ENCODE data around the gene TBC1D30. TPM values are rescaled to one million over a fixed set of nuclear protein-coding genes. Genes with fewer than 3 reads are reported as not detected.

The TBC1D30 gene
- total and polyA plus RNA-seq, 9 of the 15 experiments (the other 6 are each of a cell fraction or from before 2014, with no cell fraction given) = 0.07 to 0.55 (median 0.20) TPM; not detected in 1

- TF ChIP-seq, protein P1, sequence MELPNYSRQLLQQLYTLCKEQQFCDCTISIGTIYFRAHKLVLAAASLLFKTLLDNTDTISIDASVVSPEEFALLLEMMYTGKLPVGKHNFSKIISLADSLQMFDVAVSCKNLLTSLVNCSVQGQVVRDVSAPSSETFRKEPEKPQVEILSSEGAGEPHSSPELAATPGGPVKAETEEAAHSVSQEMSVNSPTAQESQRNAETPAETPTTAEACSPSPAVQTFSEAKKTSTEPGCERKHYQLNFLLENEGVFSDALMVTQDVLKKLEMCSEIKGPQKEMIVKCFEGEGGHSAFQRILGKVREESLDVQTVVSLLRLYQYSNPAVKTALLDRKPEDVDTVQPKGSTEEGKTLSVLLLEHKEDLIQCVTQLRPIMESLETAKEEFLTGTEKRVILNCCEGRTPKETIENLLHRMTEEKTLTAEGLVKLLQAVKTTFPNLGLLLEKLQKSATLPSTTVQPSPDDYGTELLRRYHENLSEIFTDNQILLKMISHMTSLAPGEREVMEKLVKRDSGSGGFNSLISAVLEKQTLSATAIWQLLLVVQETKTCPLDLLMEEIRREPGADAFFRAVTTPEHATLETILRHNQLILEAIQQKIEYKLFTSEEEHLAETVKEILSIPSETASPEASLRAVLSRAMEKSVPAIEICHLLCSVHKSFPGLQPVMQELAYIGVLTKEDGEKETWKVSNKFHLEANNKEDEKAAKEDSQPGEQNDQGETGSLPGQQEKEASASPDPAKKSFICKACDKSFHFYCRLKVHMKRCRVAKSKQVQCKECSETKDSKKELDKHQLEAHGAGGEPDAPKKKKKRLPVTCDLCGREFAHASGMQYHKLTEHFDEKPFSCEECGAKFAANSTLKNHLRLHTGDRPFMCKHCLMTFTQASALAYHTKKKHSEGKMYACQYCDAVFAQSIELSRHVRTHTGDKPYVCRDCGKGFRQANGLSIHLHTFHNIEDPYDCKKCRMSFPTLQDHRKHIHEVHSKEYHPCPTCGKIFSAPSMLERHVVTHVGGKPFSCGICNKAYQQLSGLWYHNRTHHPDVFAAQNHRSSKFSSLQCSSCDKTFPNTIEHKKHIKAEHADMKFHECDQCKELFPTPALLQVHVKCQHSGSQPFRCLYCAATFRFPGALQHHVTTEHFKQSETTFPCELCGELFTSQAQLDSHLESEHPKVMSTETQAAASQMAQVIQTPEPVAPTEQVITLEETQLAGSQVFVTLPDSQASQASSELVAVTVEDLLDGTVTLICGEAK (IDR thresholded peaks at IDR 0.05) = no peak
- TF ChIP-seq, protein P1 (CRISPR knock-in tag; IDR thresholded peaks at IDR 0.05) = no peak
- TF ChIP-seq, protein P2, sequence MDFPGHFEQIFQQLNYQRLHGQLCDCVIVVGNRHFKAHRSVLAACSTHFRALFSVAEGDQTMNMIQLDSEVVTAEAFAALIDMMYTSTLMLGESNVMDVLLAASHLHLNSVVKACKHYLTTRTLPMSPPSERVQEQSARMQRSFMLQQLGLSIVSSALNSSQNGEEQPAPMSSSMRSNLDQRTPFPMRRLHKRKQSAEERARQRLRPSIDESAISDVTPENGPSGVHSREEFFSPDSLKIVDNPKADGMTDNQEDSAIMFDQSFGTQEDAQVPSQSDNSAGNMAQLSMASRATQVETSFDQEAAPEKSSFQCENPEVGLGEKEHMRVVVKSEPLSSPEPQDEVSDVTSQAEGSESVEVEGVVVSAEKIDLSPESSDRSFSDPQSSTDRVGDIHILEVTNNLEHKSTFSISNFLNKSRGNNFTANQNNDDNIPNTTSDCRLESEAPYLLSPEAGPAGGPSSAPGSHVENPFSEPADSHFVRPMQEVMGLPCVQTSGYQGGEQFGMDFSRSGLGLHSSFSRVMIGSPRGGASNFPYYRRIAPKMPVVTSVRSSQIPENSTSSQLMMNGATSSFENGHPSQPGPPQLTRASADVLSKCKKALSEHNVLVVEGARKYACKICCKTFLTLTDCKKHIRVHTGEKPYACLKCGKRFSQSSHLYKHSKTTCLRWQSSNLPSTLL (IDR thresholded peaks at IDR 0.05) = no peak
- TF ChIP-seq PHF21A (IDR thresholded peaks at IDR 0.05; ENCODE audit: borderline replicate concordance, low read depth) = no peak
- no peak for TF ChIP-seq ZBTB1 (CRISPR knock-in tag; IDR thresholded peaks at IDR 0.05; ENCODE audit: borderline replicate concordance, low read depth)
These were observed 65.2 kb downstream of the TBC1D30 start (continued) for GRCh38 chr12:64889434-64890216.
